Activated T-helper 1 cell treated with anti-CD3 and anti-CD28 coated beads, Interleukin-12 subunit alpha, Interleukin-12 subunit beta, Interleukin-2, Interleukin-4 antibody, amounts not matched to agents 30 ng/mL and 10 ng/mL and 1 ng/mL, durations not matched to agents 14 hours and 24 hours and 36 hours (primary cell): Measurements from ENCODE around the gene ADCYAP1R1. TPM values are rescaled to one million over a fixed set of nuclear protein-coding genes. Genes with fewer than 3 reads are reported as not detected.
"Not testable (repeated sequence)": the region's sequence is repeated elsewhere in the genome, so short reads cannot be mapped to it uniquely, and the experiment has no call there.

ENCODE experiments used
- DNase-seq: peaks from one replicate; pipeline ENCODE4 v3.0.0; 2021; ENCODE audit warnings: low spot score
- H3K27ac Mint-ChIP-seq: one replicate; pipeline ENCODE4 v1.8.0; 2021; ENCODE audit warnings: mild to moderate bottlenecking, mixed read lengths
- H3K27me3 Mint-ChIP-seq: one replicate; pipeline ENCODE4 v1.8.0; 2022; ENCODE audit warnings: mild to moderate bottlenecking, moderate library complexity, mixed read lengths; ENCODE audit not compliant: insufficient read depth
- H3K36me3 Mint-ChIP-seq: one replicate; pipeline ENCODE4 v1.8.0; 2021; ENCODE audit warnings: low read depth, mixed read lengths
- H3K4me1 Mint-ChIP-seq: one replicate; pipeline ENCODE4 v1.8.0; 2021; ENCODE audit warnings: low read depth, mixed read lengths
- H3K4me3 Mint-ChIP-seq: one replicate; pipeline ENCODE4 v1.8.0; 2021; ENCODE audit warnings: mild to moderate bottlenecking, moderate library complexity, mixed read lengths
- H3K9me3 Mint-ChIP-seq: one replicate; pipeline ENCODE4 v1.8.0; 2021; ENCODE audit warnings: mixed read lengths
- intact Hi-C: fragments of 100-400 bp; cut with micrococcal nuclease; formaldehyde crosslinking; loops from one replicate; pipeline ENCODE4 v1.15.1; 2024
- total RNA-seq: library from RNA; stranded (reverse); gene quantifications from 2 replicates; pipeline ENCODE4 v1.2.3, GENCODE V29; 2022

The ADCYAP1R1 gene
- total RNA-seq, 1 donor from 2014 or later, result not detected

DNA sequence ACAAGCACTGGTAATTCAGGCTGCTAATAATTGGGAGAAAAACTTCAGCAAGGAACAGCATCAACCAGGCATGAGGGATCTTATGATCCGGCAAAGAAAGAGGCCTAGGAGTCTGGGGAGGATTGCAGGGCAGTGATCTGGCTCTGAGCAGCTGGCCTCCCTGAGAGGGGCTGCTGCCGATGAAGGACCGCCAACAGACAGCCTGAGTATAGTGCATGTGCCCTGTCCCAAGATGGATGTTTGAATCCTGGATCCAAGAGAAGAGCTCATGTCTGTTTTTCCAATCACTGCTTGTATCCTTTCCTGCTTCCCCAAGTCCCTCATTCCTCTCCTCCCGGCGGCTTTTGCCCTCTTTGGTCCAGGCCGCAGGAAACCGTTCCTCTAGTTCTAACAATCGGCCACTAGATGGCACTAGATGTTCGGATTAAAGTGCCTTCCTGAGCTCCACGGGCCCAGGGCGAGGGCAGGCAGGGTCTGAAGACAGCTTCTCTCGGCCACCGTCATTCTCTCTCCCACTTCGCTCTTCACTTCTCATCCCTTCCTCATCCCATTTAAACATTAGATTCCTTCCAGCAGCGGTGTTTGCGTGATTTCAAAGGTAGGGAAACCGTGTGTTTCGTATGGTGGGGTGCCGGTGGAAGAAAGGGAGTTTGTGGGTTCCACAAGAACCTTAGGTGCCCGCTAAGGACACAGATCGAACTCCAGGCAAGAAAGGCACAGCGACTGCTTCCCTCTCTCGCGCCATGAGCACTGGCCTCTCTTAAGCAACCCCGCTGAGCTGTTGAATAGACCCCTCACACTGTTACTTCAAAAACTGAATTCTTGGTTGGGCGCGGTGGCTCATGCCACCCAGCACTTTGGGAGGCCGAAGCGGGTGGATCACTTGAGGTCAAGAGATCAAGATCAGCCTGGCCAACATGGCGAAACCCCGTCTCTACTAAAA, 82.4 kb downstream of the ADCYAP1R1 start:
- H3K27ac Mint-ChIP-seq, result no peak overlapping the region
- H3K4me1 Mint-ChIP-seq, result no peaks in the 10 kb centered on the region
- no peaks in the 10 kb centered on the region for H3K9me3 Mint-ChIP-seq
- no peaks in the 10 kb centered on the region for H3K36me3 Mint-ChIP-seq
- no peak overlapping the region for H3K4me3 Mint-ChIP-seq
- intact Hi-C loops, result loop anchor here (1.0 to 2.0 kb wide), 2 partner anchors 309 to 602 kb away; no protein-coding TSS in a partner anchor
- H3K27me3 Mint-ChIP-seq, result no peaks in the 10 kb centered on the region
- peak; percentile 22 for DNase-seq

DNA sequence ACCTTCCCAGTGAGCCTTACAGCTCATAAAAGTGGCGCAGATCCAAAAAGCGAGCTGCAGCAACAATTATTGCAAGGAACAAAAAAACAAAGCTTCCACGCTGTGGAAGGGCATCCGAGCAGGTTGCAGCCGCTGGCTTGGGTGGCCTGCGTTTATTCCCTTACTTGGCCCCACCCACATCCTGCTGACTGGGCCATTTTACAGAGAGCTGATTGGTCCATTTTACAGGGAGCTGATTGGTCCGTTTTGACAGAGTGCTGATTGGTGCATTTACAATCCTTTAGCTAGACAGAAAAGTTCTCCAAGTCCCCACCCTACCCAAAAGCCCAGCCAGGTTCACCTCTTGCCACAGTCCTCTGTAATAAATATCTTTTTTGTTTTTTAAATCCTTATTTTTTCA, 85.1 kb downstream of the ADCYAP1R1 start:
- no peak overlapping the region for H3K4me3 Mint-ChIP-seq
- DNase-seq, result no peak
- H3K9me3 Mint-ChIP-seq, result no peaks in the 10 kb centered on the region
- H3K4me1 Mint-ChIP-seq, result no peaks in the 10 kb centered on the region
- no peak overlapping the region for H3K27ac Mint-ChIP-seq
- intact Hi-C loops, result no loop called here
- no peaks in the 10 kb centered on the region for H3K36me3 Mint-ChIP-seq
- peaks cover 3% of the 10 kb centered on the region for H3K27me3 Mint-ChIP-seq

- Mint-ChIP-seq H3K9me3 (no peaks in the 10 kb centered on the region), H3K27me3 (peaks cover 10% of the 10 kb centered on the region), H3K27ac (no peak overlapping the region), H3K4me1 (no peaks in the 10 kb centered on the region), H3K36me3 (no peaks in the 10 kb centered on the region), H3K4me3 (no peak overlapping the region)
- intact Hi-C loops, result no loop called here
- DNase-seq, result no peak
These were observed 93.2 kb downstream of the ADCYAP1R1 start for GRCh38 chr7:31145339-31145738.

GRCh38 chr7:31146030-31146429, 93.9 kb downstream of the ADCYAP1R1 start:
- no peak for DNase-seq
- H3K27me3 Mint-ChIP-seq, result peaks cover 10% of the 10 kb centered on the region
- intact Hi-C loops, result no loop called here
- no peaks in the 10 kb centered on the region for H3K9me3 Mint-ChIP-seq
- H3K27ac Mint-ChIP-seq, result no peak overlapping the region
- no peaks in the 10 kb centered on the region for H3K36me3 Mint-ChIP-seq
- no peak overlapping the region for H3K4me3 Mint-ChIP-seq
- no peaks in the 10 kb centered on the region for H3K4me1 Mint-ChIP-seq

DNA sequence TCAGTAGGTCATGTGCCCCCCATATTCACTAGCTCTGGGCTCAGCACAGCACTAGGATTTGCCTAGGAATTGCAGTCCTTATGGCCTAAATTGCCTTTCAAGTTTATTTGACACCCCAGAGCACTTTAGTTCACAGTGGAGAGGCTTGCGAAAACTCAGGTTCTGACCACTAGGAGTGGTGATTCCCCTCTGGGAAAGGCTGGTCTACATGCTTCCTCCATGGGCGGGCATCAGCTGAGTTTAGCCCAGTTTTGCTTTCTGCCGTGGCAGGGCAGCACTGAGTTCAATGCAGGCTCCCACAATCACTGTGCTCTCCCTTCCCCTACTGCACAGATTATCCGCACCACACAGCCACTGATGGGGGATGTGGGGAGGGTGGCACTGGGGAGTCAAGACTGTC, 94.4 kb downstream of the ADCYAP1R1 start:
- Mint-ChIP-seq H3K36me3 (no peaks in the 10 kb centered on the region), H3K9me3 (no peaks in the 10 kb centered on the region), H3K4me1 (no peaks in the 10 kb centered on the region), H3K27me3 (peaks cover 10% of the 10 kb centered on the region), H3K27ac (no peak overlapping the region), H3K4me3 (no peak overlapping the region)
- intact Hi-C loops, result no loop called here
- no peak for DNase-seq

GRCh38 chr7:31151849-31152248, 99.7 kb downstream of the ADCYAP1R1 start:
- H3K9me3 Mint-ChIP-seq, result no peaks in the 10 kb centered on the region
- no peak overlapping the region for H3K27ac Mint-ChIP-seq
- peaks cover 4% of the 10 kb centered on the region for H3K27me3 Mint-ChIP-seq
- H3K4me3 Mint-ChIP-seq, result no peak overlapping the region
- intact Hi-C loops, result no loop called here
- no peaks in the 10 kb centered on the region for H3K36me3 Mint-ChIP-seq
- H3K4me1 Mint-ChIP-seq, result no peaks in the 10 kb centered on the region
- no peak for DNase-seq

DNA sequence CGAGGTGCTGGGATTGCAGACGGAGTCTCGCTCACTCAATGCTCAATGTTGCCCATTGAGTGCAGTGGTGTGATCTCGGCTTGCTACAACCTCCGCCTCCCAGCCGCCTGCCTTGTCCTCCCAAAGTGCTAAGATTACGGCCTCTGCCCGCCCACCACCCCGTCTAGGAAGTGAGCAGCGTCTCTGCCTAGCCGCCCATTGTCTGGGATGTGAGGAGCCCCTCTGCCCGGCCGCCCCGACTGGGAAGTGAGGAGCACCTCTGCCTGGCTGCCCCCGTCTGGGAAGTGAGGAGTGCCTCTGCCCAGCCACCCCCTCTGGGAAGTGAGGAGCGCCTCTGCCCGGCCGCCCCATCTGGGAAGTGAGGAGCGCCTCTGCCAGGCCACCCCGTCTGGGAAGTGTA, 101.2 kb downstream of the ADCYAP1R1 start:
- H3K4me1 Mint-ChIP-seq, DNase-seq, intact Hi-C loops: not testable (repeated sequence)

GRCh38 chr7:31160941-31161340, 108.8 kb downstream of the ADCYAP1R1 start:
- H3K27ac Mint-ChIP-seq, result no peak overlapping the region
- no peaks in the 10 kb centered on the region for H3K4me1 Mint-ChIP-seq
- no peaks in the 10 kb centered on the region for H3K36me3 Mint-ChIP-seq
- H3K27me3 Mint-ChIP-seq, result no peaks in the 10 kb centered on the region
- intact Hi-C loops, result no loop called here
- no peak overlapping the region for H3K4me3 Mint-ChIP-seq
- DNase-seq, result no peak
- no peaks in the 10 kb centered on the region for H3K9me3 Mint-ChIP-seq

More for the DNA sequence above, 101.2 kb downstream of the ADCYAP1R1 start:
- H3K9me3 Mint-ChIP-seq, H3K4me3 Mint-ChIP-seq, H3K27me3 Mint-ChIP-seq, H3K27ac Mint-ChIP-seq, H3K36me3 Mint-ChIP-seq: not testable (repeated sequence)

Other genes with a start within 250 kb of the ADCYAP1R1 start
- gene AQP1, start 140.5 kb upstream of the ADCYAP1R1 start, total RNA-seq, result 0.12 and 0.13 TPM in 2 replicates
- not detected in 2 replicates for gene GHRHR, start 88.4 kb upstream of the ADCYAP1R1 start, total RNA-seq